ENCODE results near the gene SLC25A12.

GRCh38 chr2:171893196-171893823, 734 bp downstream of the SLC25A12 start:
- TF ChIP-seq, protein P1, sequence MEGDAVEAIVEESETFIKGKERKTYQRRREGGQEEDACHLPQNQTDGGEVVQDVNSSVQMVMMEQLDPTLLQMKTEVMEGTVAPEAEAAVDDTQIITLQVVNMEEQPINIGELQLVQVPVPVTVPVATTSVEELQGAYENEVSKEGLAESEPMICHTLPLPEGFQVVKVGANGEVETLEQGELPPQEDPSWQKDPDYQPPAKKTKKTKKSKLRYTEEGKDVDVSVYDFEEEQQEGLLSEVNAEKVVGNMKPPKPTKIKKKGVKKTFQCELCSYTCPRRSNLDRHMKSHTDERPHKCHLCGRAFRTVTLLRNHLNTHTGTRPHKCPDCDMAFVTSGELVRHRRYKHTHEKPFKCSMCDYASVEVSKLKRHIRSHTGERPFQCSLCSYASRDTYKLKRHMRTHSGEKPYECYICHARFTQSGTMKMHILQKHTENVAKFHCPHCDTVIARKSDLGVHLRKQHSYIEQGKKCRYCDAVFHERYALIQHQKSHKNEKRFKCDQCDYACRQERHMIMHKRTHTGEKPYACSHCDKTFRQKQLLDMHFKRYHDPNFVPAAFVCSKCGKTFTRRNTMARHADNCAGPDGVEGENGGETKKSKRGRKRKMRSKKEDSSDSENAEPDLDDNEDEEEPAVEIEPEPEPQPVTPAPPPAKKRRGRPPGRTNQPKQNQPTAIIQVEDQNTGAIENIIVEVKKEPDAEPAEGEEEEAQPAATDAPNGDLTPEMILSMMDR (conservative IDR thresholded peaks at IDR 0.05; ENCODE audit: low read depth, low read length) = no peak
- no peak for TF ChIP-seq EZH2 (IDR thresholded peaks at IDR 0.05; ENCODE audit: borderline replicate concordance, low read depth, low read length, poor library complexity, severe bottlenecking)
